NT2/D1 (cell line): ENCODE measurements around the gene CLCN6.

Experiments
- SUZ12 ChIP-seq: IDR thresholded peaks from 2 replicates; pipeline ENCODE4 v1.6.1; 2011; ENCODE audit not compliant: insufficient read length, insufficient read depth; ENCODE audit errors: extremely low read depth
- YY1 ChIP-seq: IDR thresholded peaks from 2 replicates; pipeline ENCODE4 v1.6.1; 2011; ENCODE audit not compliant: insufficient read length, insufficient read depth
- ZNF274 ChIP-seq: IDR thresholded peaks from 2 replicates; pipeline ENCODE4 v1.6.1; 2011; ENCODE audit warnings: mild to moderate bottlenecking, low read depth, low read length

GRCh38 chr1:11858968-11859871, 53.2 kb downstream of the CLCN6 start:
- TF ChIP-seq SUZ12 = peak; percentile 15
- TF ChIP-seq ZNF274 = no peak
- TF ChIP-seq YY1 = no peak
